Activated naive CD4-positive, alpha-beta T cell treated with anti-CD3 and anti-CD28 coated beads, Interleukin-2, amount 50 U/mL, for 72 hours (primary cell): ENCODE results near the gene RNLS. TPM values are rescaled to one million over a fixed set of nuclear protein-coding genes. Genes with fewer than 3 reads are reported as not detected.
A peak's percentile ranks its signal among the peaks of the same experiment; 100 is the strongest.
"Not testable (repeated sequence)": the region's sequence is repeated elsewhere in the genome, so short reads cannot be mapped to it uniquely, and the experiment has no call there.

Source experiments
- ATAC-seq, 2 donors: fragments of 150-1000 bp; cut with Tn5 transposase; 2 replicates each; pipeline ENCODE4 v1.10.0; 2021; ENCODE audit warnings: mild to moderate bottlenecking in 2 of 2, moderate library complexity in 2 of 2
- DNase-seq, 2 donors: peaks; one replicate each; pipeline ENCODE4 v3.0.0; 2021 to 2022; ENCODE audit warnings: low spot score in 2 of 2
- H3K27ac Mint-ChIP-seq, 2 donors: one replicate each; pipeline ENCODE4 v1.8.0; 2022; ENCODE audit warnings: mild to moderate bottlenecking in 2 of 2, mixed read lengths in 2 of 2
- H3K36me3 Mint-ChIP-seq, 2 donors: one replicate each; pipeline ENCODE4 v1.8.0; 2022; ENCODE audit warnings: mixed read lengths in 2 of 2
- H3K9me3 Mint-ChIP-seq, 2 donors: one replicate each; pipeline ENCODE4 v1.8.0; 2022; ENCODE audit warnings: mixed read lengths in 2 of 2
- total RNA-seq, 2 donors: library from RNA; stranded (reverse); gene quantifications; one replicate each; pipeline ENCODE4 v1.2.3, GENCODE V29; 2022

Gene RNLS
- total RNA-seq, 2 donors from 2014 or later = 3.3 to 3.8 TPM

DNA sequence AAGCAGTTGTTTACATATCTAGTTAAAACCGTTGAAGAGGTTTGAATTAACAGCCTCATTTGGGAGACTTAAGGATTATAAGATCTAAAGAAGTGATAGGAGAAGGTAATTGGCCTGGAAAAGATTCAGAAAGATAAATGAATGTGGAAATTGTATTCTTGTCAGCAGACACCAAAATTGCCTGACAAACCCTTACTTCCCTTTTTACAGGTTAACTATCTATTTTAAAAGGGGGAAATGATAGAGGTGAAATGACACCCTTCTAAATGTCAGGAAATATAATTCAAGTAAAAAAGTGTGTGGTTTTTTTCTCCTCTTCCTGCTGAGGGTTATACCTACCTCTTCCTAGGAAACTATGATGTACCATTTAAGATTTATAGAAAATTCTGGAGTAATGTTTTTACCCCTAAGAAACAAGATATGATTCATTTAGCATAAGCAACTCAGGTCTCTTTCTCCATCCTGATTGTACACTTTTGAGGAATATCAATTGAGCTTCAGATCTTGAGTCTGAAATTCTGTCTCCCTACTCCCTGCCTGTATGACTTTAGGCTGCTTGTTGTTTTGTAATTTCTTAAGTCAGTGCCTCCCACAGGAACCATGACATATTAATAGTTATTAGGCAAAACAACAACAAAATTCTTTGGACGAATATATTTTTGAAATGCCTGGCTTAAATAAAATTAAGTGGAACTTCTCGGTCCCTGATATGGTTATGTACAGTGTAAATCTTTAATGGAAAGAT, 250.4 kb downstream of the RNLS start:
- ATAC-seq (no peak), DNase-seq (no peak)
- no peaks in the 10 kb centered on the region for H3K36me3 Mint-ChIP-seq
- H3K27ac Mint-ChIP-seq = no peak overlapping the region
- no peaks in the 10 kb centered on the region for H3K9me3 Mint-ChIP-seq

DNA sequence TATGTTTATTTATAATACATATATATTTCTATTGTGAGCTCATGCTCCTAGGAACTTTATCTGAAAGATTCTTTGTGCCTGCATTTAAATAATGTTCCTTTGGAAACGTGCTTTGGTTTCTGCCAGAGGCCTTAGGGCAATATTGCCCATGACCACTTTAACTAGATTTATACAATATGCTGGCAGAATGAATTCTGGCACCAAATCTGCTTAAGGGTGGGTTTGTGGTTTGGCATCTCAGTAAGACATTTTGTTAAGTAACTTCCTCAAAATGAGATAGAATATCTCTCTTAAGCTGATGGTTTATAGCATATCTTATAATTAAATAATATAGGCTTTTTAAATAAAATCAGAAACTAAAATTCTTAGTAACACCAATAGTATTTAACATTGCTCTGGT, 252.9 kb downstream of the RNLS start:
- Mint-ChIP-seq H3K9me3 (peaks cover 7 to 8% of the 10 kb centered on the region in 2 donors), H3K27ac (no peak overlapping the region), H3K36me3 (no peaks in the 10 kb centered on the region)
- DNase-seq (no peak), ATAC-seq (no peak)

DNA sequence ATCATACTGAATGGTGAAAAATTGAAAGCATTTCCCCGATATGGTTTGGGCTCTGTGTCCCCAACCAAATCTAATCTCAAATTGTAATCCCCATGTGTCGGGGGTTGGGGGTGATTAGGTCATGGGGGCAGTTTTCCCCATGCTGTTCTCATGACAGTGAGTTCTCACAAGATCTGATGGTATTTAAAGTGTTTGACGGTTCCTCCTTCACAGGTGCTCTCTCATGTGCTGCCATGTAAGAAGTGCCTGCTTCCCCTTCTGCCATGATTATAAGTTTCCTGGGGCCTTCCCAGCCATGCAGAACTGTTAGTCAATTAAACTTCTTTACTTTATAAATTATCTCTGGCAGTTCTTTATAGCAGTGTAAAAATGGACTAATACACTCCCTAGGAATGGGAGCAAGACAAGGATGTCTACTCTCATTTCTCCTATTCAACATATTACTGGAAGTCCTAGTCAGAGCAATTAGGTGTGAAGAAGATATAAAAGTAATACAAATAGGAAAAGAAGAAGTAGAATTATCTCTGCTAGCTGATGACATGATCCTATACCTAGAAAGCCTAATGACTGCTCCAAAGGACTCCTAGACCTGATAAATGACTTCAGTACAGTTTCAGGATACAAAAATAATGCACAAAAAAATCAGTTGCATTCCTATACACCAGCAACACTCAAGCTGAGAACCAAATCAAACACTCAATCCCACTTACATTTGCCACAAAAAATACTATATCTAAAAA, 260.6 kb downstream of the RNLS start:
- DNase-seq (no peak), ATAC-seq (no peak)
- Mint-ChIP-seq H3K9me3 (peaks cover 36 to 37% of the 10 kb centered on the region in 2 donors), H3K36me3 (peaks cover 31 to 37% of the 10 kb centered on the region in 2 donors), H3K27ac (no peak overlapping the region)

DNA sequence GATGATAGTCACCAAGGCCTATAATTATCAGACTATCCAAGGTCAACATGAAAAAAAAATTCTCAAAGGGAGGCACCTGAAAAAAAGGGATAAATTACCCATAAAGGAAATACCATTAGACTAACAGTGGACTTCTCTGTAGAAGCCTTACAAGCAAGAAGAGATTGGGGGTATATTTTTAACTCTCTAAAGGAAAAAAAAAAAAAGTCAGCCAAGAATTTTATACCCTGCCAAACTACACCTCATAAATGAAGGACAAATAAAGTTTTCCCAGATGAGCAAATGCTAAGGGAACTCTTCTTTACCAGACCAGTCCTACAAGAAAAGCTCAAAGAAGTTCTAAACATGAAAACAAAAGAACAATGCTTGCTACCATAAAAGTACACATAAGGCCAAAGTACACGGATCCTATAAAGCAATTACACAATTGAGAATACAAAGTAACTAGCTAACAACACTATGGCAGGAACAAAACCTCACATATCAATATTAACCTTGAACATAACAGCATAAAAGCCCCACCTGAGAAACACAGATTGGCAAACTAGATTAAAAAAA, 263.1 kb downstream of the RNLS start:
- ATAC-seq (no peak), DNase-seq (no peak)
- Mint-ChIP-seq H3K36me3 (peaks cover 36 to 37% of the 10 kb centered on the region in 2 donors), H3K27ac (no peak overlapping the region), H3K9me3 (peaks cover 28 to 31% of the 10 kb centered on the region in 2 donors)

DNA sequence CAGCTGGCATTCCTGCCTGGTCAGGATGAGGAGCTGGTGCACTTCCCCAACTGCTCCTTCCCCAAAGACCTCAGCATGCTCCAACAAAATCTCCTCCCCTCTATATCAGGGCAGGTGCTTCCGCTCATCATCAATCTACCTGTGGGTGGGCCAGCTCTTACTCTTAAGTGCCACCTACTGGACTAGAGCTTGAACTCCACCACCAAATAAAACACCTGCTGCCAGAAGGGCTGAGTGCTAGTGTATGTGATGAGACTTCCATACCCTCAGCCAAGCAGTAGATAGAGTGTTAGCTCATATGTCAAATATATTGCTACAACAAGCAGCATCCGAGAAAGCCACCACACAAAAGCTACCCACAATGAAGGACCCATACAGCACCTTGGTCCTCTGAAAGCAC, 264.3 kb downstream of the RNLS start:
- peak in 1 of 2 donors; percentile 3 for DNase-seq
- H3K36me3 Mint-ChIP-seq = peaks cover 36 to 37% of the 10 kb centered on the region in 2 donors
- H3K27ac Mint-ChIP-seq = no peak overlapping the region
- ATAC-seq = no peak
- peaks cover 28 to 31% of the 10 kb centered on the region in 2 donors for H3K9me3 Mint-ChIP-seq

DNA sequence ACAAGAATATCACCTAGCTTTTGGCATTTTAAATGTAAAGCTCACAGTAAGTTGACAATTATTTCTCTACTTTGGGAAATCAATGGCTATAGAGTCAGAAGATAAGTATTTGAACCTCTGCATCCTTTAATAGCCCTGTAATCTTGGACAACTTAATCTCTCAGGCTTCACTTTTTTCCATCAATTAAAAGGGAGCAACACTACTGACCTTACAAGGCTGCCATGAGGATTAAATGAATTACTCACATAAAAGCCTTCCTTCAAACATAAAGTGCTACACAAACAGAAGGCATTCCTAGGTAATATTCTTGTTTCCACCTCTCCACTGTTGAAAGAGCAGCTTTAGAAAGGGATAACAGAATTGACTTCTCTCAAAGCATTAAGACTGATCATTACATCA, 266.0 kb downstream of the RNLS start:
- Mint-ChIP-seq H3K9me3 (peaks cover 27 to 28% of the 10 kb centered on the region in 2 donors), H3K27ac (no peak overlapping the region), H3K36me3 (peaks cover 30 to 36% of the 10 kb centered on the region in 2 donors)
- DNase-seq (no peak), ATAC-seq (no peak)

DNA sequence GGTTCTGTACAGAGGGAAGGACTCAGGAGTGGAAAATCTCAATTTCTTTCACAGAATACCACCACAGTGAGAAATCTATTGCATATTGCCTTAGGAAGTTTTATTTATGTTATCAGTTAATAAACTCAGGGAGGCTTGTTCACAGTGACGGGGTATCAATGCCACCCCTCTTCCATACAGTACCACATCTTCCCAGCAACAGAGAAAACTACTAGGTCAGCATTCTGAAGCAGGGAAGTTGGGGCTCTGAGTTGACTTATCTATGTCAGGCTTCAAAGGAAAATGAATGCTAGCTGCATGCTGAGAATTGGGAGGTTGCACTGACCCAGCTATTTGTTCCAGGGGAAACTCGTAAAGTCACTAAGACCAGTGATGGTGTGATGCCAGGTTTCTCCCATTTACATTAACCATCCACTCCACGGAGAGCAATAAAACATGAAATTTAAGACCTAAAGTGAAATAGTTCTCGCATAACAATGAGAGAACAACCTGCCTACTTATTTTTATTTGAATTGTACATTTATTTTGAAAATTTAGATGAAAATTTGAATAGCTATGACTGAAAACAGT, 266.7 kb downstream of the RNLS start:
- no peak for ATAC-seq
- Mint-ChIP-seq H3K9me3 (peaks cover 24 to 26% of the 10 kb centered on the region in 2 donors), H3K36me3 (peaks cover 31 to 34% of the 10 kb centered on the region in 2 donors), H3K27ac (no peak overlapping the region)
- DNase-seq = no peak

DNA sequence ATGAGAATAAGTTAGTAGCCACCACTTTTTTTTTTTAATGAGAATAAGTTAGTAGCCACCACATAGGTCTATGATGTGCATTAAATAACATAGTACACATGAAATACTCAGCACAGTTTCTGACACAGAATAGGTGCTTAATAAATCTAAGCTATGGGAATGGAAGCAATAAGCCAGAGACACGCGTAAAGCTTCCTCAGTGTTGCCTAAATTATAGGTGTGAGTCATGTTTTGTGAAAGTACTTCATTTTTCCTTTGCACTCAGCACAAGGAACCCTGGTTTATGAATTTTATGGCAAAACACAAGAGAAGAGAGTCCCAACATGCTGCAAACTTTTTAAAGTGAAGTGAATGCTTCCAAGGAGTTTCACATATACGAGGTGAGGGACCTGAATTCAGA, 267.4 kb downstream of the RNLS start:
- DNase-seq (no peak), ATAC-seq (no peak)
- Mint-ChIP-seq H3K9me3 (peaks cover 20 to 21% of the 10 kb centered on the region in 2 donors), H3K27ac (no peak overlapping the region), H3K36me3 (peaks cover 26 to 28% of the 10 kb centered on the region in 2 donors)

DNA sequence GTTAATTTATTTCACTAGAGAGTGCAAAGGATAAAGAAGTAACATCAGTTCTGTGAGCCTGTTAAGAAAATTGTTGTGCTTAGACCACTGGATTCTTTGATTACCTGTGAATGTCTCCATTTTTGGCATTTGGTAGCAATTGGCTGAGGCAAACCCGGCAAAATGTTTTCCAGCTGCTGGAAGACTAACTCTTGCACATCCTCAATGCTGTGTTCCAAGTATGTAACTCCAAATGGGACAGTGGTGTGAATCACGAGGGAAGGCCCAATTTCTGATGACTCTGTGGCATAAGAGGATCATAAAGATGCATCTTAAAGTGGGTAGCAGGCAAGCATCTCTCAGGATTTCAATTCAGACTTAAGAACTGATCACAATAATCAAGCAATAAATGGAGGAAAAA, 268.8 kb downstream of the RNLS start:
- no peak for DNase-seq
- no peak for ATAC-seq
- H3K36me3 Mint-ChIP-seq = peaks cover 13 to 14% of the 10 kb centered on the region in 2 donors
- H3K9me3 Mint-ChIP-seq = peaks cover 7% of the 10 kb centered on the region in 2 donors
- no peak overlapping the region for H3K27ac Mint-ChIP-seq

DNA sequence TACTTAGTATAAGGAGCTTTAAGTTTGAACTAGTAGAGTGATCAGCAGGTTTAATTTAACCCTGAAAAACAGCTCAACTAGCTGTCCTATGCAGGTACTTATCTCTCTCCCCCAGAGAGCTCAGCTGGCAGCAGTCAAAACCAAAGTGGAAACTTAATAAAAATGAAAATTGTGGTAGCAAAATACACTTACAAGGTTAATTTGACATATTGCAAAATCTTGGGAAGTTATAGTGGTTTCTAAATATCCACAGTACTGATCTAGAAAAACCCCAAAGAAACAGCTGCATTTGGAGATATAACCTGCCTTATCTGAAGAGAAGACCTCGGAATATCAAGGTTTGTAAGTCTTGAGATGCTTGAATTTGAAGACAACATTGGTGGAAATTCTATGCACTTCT, 269.2 kb downstream of the RNLS start:
- H3K36me3 Mint-ChIP-seq = peaks cover 8 to 9% of the 10 kb centered on the region in 2 donors
- ATAC-seq (no peak), DNase-seq (no peak)
- peaks cover 2% of the 10 kb centered on the region in 2 donors for H3K9me3 Mint-ChIP-seq
- H3K27ac Mint-ChIP-seq = no peak overlapping the region

DNA sequence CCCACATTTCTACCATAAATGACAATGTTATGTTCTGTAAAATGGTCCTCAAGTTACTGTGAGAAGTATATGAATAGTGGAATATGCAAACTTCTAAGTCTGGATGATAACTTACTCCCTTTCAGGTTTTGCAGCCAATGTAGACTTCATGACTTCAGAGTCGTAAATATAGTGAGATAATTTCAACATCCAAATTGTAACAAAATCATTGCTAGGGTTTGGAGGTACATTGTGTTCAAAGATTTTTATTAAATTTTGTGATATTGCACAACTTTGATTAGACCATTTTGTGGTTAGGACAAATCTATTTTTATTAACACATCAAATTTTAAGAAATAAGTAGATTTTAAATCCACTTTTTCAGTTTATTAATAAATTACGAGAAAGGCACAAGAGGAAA, 270.3 kb downstream of the RNLS start:
- ATAC-seq (no peak), DNase-seq (no peak)
- Mint-ChIP-seq H3K36me3 (peaks cover 5 to 6% of the 10 kb centered on the region in 2 donors), H3K9me3 (no peaks in the 10 kb centered on the region), H3K27ac (no peak overlapping the region)

DNA sequence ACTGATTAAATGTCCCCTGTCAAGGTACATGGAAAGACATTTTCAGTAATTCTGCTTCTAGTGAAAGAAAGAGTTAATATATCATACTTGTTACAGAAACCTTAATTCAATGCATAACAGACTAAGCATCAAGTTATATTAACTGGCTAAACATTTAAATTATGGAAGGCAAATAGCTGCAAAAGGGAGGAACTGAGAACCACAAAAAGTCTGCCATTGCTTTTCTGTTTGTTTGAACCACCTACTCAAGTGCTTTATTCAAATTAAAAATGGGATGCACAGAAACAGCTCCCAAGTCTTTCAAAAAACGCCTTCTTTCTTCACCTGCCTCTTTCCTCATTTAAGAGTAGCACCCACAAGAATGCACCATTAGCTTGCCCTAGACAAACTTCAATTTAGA, 271.9 kb downstream of the RNLS start:
- Mint-ChIP-seq H3K9me3 (peaks cover 0 to under 1% of the 10 kb centered on the region in 2 donors), H3K36me3 (peaks cover 0 to 5% of the 10 kb centered on the region in 2 donors), H3K27ac (no peak overlapping the region)
- ATAC-seq (no peak), DNase-seq (no peak)

DNA sequence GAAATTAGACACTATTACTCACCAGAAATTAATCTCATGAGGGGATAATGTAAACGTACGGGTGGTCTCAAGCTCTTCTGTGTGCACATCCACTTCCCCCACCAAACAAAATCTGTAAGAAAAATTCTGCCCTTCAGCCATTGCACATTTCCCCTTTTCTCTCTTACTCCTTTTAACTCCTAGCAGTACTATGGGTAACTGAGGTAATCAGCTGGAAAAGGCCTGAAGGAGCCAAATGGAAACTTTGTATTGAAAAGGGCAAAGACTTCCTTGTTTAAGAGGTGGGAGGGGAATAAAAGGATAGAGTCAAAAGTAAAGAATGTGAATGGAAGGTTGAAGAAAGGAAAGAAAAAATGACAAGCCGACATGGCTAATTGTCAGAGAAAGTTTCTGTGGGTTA, 273.8 kb downstream of the RNLS start:
- Mint-ChIP-seq H3K9me3 (peaks cover 0 to 5% of the 10 kb centered on the region in 2 donors), H3K27ac (no peak overlapping the region), H3K36me3 (peaks cover 0 to 5% of the 10 kb centered on the region in 2 donors)
- DNase-seq (no peak), ATAC-seq (no peak)

DNA sequence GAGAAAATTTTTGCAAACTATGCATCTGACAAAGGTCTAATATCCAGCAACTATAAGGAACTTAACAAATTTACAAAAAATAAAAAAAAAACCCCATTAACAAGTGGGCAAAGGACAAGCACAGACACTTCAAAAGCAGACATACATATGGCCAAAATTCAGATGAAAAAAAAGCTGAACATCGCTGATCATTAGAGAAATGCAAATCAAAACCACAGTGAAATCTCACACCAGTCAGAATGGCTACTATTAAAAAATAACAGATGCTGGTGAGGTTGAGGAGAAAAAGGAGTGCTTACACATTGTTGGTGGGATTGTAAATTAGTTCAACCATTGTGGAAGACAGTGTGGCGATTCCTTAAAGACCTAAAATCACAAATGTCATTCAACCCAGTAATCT, 274.8 kb downstream of the RNLS start:
- not testable (repeated sequence) for H3K27ac Mint-ChIP-seq, DNase-seq, ATAC-seq, H3K36me3 Mint-ChIP-seq, H3K9me3 Mint-ChIP-seq

DNA sequence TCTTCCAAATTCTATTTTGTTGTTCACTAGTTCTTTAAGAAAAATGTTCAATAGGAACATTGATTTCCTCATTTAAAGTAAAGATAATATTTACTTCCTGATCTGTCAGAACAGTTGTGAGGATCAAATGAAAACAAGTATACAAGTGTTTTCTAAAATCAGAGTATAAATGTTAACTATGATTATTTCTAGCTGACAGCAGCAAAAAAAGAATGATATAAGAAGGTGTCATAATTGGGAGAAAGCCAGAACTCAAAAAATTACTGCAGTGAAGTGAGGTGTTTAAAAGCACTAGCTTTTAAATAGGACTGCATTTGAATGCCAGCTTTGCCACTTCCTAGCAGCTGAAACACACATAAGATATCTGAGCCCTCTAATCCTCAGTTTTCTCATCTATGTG, 283.3 kb downstream of the RNLS start:
- peaks cover 0 to 4% of the 10 kb centered on the region in 2 donors for H3K9me3 Mint-ChIP-seq
- ATAC-seq = no peak
- H3K27ac Mint-ChIP-seq = no peak overlapping the region
- H3K36me3 Mint-ChIP-seq = peaks cover 0 to 5% of the 10 kb centered on the region in 2 donors
- no peak for DNase-seq

DNA sequence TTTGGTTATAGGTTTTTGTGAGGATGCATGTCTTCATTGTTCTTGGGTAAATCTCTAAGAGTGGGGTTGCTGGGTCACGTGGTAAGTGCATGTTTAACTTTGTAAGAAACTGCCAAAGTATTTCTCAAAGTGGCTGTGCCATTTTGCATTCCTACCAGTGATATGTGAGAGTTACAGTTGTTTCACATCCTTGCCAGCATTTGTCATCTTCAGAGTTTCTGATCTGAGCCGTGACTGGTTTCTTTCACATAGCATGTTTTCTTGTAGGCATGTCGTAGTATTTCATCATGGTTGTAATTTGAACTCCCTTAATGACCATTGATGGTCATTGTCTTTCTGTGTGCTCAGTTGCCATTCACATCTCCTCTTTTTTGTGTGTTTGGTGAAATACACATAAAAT, 286.0 kb downstream of the RNLS start:
- DNase-seq (no peak), ATAC-seq (no peak)
- no peaks in the 10 kb centered on the region for H3K9me3 Mint-ChIP-seq
- H3K27ac Mint-ChIP-seq = no peak overlapping the region
- H3K36me3 Mint-ChIP-seq = no peaks in the 10 kb centered on the region

DNA sequence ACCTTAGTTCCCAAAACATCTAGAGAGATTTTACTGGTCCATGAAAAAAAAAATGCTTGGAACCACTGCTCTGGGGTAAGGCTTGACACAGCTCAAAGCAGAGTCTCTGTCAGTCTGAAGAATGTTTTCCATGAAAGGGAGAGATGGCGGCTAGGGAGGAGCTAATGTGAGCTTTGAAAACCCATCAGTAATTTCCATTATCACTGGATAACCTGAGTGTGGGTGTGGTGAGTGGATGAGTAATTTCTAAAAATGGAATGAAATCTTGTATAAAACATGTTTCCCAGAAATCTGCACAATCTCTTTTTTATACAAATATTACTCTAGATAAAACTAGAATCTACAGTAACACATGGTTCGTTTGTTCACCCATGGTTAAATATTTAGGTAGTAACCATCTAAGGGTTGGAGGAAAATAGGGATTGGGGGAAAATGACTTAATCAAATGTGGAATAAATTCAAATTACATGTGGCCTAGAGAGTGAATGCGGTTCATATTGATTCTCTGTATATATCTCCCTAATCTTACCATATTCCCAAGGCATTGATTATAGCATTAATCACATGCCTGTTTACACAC, 289.4 kb downstream of the RNLS start:
- Mint-ChIP-seq H3K36me3 (no peaks in the 10 kb centered on the region), H3K27ac (no peak overlapping the region), H3K9me3 (no peaks in the 10 kb centered on the region)
- ATAC-seq = no peak
- DNase-seq = no peak
